Hypothalamus (tissue), 51 donors: ENCODE measurements around the gene TM9SF4.

ENCODE experiments used
- DNase-seq, 51 donors: peaks; one replicate each; lab custom pipeline; 2025; lab: John Stamatoyannopoulos, UW

The TM9SF4 gene

DNA sequence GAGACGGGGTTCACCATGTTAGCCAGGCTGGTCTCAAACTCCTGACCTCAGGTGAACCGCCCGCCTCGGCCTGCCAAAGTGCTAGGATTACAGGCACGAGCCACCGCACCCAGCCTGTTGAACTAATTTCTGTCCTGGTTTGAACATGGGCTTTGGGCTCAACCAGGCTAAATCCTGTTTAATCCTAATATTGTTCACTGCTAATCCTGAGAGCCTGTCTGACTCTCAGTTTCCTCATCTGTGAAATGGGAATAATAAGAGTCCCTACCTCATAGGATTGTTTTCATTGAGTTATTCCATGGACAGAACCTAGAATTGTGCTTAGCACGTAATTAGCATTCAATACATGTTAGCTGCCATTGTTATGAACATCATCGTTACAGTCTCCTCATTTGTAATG, 17.4 kb downstream of the TM9SF4 start:
- no peak for DNase-seq

DNA sequence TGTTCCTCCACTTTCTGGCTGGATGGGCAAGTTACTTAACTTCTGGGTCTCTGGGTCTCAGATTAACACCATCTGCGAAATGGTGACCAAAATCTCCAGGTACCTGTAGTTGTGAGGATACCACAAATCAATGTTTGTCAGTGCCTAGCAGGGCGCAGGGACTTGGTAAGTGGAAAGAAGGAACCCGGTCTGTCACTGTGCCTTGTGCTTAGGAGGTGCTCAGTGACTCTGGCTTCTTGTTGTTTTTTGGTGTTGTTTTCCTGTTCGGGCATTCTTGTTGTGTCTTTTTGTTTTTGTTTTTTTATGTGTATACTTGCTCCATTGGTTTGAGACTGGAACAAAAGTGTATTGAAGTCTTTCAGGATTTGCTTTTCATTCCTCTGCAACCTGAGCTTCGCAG, 17.8 kb downstream of the TM9SF4 start:
- DNase-seq = no peak

DNA sequence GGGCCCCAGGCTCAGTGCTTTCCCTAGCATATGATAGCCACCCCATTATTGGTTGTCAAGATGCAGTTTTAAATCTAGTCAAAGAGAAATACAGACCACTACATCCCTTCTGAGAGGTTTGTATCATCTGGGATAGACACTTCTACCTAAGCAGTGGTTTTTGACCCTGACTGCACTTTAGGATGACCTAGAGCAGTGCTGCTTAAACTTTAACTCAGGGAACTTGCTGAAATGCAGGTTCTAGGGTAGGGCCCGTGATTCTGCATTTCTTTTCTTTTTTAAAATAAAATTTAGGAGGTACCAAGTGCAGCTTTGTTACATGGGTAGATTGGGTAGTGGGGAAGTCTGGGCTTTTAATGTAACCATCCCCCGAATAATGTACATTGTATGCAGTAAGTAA, 18.7 kb downstream of the TM9SF4 start:
- DNase-seq = no peak

DNA sequence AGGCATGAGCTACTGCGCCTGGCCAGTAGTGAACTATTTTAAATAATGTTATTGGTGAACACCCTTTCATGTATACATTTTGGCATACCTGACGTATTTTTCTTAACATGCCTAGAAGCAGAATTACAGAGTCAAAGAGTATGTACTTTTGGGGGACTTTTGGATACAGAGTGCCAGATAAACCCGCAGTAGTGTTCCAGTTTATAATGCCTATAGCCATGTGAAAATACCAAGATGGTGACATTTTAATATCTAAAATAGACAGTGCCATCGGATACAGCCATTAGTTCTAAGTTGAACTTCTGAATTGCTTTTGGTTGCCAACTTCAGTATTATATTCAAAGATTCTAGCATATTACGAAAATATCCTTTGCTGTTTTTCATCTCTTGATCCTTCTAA, 20.3 kb downstream of the TM9SF4 start:
- DNase-seq = no peak

DNA sequence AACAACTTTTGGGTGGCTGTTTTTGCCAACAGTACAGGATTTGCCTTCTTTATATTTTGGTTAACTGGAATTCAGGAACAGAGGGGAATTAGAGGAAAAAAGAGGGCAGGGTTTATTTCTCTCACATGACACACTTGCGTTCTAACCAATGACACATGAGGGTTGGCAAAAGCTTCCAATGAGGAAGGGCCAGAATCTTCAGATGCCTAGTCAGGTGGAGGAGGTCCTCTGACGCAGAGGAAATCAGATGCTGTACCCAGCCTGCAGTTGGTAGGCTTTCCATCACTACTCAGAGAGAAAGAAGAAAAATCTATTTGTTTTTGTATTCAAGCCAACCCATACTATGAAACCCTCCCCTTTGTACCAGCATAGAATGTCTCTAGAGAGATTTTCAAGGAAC, 20.8 kb downstream of the TM9SF4 start:
- DNase-seq = no peak

DNA sequence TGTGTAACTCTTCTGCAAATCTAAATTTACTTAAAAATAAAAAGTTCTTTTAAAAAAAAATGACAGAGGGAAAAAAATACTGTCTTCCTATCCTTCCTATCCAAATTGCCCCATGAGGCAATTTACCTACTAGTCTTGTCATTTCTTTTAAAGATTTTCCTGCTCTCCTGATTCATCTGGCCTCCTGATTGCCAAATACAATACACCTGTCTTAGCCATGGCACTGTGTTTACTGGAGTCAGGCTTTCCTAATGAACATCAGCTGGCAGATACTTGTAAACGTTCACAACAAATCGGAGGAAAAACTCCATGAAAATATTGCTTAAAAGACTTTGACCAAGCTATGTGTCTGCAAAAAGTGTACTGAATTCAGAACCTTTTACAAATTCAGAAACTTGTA, 21.5 kb downstream of the TM9SF4 start:
- DNase-seq = no peak

DNA sequence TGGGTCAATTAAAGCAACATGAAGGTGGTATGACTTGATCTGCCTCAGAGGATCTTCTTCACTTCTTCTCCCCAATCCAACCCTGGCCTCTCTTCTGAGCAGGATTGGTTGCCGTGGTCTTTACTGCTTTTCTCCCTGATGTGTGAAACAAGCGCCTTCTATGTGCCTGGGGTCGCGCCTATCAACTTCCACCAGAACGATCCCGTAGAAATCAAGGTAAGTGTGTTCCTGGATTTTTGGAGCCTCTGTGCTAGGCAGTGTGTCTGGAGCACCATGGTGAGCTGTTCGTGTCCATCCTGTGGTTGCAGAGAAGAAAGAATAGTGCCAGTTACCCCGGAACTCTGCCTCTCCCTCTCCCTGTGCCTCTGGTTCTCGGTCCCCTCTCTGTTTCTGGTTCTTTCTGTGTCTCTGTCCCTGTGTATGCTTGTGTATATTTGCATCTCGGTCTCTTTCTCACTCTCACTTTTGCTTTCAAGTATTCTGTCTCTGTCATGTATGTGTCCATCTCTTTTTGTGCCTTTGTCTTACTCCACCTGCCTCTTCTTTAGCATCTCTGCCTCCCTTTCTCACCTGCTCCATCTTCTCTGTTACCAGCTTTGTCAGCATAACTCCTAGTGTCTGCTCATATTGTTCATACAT, 23.5 kb downstream of the TM9SF4 start:
- no peak for DNase-seq

DNA sequence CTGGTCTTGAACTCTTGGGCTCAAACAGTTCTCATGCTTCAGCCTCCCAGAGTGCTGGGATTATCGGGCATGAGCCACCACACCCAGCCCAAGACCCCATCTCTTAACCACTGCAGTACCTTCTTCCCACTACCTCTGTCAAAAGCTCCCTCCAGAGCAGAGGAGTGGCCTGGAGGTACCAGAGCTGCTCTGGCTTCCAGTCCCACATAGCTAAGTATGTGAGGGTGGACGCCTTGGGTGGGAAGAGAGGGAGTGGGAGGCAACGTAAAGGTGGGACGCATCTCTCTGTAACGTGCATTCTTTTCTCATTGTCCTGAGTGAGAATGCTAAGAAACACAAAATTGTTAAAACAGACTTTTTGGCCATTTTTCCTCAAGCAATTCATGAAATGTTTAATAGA, 24.5 kb downstream of the TM9SF4 start:
- no peak for DNase-seq

DNA sequence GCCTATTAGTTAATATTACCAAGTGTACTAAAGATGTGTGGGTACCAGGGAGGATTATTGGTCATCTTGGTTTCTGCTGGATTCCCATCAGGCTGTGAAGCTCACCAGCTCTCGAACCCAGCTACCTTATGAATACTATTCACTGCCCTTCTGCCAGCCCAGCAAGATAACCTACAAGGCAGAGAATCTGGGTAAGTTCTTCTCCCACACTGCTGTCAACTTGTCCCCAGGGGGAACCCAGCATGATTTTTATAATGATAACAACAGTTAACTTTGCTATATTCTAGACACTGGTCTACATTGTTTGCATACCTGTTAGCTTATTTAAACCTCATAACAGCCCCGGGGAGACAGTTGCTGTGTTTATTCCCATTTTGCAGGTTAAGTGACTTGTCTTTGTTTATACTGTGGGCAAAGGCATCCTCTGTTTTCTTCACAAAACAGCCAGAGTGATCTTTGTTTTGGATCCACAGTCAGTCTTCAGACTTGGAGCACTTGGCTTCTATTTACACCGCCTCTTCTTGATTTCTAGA, 26.5 kb downstream of the TM9SF4 start:
- no peak for DNase-seq

DNA sequence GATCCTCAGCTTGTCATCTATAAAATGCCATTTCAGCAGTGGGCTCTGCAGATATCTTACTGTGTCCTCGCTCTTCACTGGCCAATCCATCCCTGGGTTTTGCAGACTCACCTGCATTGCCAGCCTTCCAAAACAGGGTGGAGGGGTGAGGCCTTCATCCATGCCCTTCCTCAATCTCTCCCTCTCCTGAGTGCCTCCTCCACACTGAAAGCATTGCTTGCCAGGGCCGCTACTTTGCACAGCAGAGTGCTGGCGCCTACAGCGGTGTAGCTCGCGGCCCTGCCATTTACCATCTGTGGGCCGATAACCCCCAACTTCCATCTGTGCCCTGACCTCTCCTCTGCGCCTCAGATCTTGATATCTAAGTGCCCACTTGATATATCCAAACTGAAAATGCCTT, 29.4 kb downstream of the TM9SF4 start:
- DNase-seq = no peak

DNA sequence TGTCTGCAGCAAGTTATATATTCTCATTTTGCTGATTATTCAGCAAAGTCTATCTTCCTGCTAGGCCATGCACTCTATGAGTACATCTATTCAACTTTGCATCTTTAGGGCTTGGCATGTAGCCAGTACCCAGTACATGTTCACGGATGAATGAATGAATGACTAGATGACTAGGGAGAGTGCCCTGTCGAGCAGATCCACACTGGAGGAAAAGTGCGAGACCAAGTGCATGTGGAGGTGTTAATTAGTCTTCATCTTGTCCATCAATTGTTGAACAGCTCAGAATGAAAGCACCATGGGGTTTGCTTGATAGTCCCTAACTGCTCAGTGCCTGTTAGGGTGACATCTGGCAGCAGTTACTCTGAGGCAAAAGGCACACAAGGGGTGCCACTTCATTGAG, 30.4 kb downstream of the TM9SF4 start:
- no peak for DNase-seq

DNA sequence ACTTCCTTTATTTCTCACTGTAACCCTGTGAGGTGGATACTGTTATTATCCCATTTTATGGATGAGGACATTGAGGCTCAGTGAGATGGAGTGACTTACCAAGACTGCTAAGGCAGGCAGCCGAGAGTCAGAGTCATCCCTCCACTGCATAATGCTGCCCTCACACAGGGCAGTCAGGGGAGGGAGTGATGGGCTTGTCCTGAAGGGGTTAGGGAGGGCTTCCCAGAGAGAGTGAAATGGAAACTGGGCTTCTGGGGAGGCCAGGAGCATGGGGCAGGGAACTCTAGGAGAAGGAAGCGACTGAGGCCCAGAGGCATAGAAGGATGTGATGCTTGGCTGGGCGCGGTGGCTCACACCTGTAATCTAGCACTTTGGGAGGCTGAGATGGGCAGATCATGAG, 31.1 kb downstream of the TM9SF4 start:
- no peak for DNase-seq

DNA sequence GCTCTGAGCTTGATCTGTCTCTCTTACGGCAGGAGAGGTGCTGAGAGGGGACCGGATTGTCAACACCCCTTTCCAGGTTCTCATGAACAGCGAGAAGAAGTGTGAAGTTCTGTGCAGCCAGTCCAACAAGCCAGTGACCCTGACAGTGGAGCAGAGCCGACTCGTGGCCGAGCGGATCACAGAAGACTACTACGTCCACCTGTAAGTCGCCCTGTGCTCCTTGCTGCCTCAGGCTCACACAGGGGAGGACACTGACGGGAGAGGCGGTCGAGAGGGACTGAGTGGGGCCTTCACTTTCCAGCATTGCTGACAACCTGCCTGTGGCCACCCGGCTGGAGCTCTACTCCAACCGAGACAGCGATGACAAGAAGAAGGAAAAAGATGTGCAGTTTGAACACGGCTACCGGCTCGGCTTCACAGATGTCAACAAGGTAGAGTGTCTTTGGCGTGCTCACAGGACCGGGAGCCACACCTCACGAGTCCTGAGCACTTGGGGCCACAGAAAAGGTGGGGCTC, 32.0 kb downstream of the TM9SF4 start:
- DNase-seq = no peak

DNA sequence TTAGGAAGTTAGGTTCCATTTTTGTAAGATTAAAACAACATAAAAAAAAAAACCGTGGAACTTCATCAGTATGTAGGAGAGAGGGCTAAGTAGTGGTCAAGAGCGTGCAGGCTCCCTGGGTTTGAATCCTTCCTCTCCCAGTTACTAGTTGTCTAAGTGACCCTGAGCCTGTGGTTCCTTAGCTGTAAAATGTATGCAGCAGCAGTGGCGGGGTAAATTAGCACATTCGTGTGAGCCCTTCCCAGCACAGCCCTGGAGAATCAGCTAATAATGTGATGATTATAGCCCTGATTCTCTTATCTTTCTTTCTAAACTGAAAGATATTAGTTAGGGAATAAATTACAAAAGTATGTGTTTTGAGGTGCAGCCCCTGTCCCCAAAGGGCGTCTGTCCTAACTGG, 32.6 kb downstream of the TM9SF4 start:
- DNase-seq = no peak

DNA sequence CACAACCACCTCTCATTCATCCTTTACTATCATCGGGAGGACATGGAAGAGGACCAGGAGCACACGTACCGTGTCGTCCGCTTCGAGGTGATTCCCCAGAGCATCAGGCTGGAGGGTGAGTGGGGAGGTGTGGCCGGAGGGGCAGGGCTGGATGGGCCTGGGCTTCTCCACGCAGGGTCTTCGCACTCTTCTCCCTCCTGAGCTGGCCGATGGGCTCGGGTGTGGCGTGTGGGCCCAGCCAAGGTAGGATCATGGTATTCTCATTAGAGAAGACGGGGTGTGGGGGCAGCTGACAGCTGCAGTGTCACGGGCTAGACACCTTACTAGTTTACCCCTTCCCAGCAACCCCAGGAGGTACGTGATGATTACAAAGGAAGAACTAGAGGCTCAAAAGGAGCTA, 33.5 kb downstream of the TM9SF4 start:
- DNase-seq = no peak

DNA sequence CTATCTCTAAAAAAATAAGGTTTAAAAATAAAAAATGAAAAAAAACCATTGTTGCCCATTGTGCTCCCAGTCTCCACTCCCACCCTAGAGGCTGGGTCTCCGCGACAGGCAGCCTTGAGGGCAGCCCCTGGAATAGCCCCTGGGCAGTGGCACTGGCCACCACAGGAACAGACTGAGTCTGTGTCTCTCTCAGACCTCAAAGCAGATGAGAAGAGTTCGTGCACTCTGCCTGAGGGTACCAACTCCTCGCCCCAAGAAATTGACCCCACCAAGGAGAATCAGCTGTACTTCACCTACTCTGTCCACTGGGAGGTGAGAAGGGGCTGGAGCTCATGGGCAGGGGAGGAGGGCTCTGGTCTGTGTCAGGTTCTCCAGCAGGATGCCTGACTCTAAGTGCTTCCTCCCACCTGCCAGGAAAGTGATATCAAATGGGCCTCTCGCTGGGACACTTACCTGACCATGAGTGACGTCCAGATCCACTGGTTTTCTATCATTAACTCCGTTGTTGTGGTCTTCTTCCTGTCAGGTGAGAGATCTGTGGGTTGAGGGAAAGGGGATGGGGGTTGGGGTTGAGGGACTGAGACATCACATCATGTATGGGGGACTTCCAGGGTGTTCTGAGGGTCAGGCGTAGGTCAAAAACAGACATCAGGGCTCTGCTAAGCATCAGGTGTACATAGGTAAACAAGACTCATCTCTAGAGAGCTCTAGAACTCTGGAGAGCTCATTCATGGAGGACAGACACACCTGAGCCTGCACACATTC, 35.6 kb downstream of the TM9SF4 start:
- no peak for DNase-seq

DNA sequence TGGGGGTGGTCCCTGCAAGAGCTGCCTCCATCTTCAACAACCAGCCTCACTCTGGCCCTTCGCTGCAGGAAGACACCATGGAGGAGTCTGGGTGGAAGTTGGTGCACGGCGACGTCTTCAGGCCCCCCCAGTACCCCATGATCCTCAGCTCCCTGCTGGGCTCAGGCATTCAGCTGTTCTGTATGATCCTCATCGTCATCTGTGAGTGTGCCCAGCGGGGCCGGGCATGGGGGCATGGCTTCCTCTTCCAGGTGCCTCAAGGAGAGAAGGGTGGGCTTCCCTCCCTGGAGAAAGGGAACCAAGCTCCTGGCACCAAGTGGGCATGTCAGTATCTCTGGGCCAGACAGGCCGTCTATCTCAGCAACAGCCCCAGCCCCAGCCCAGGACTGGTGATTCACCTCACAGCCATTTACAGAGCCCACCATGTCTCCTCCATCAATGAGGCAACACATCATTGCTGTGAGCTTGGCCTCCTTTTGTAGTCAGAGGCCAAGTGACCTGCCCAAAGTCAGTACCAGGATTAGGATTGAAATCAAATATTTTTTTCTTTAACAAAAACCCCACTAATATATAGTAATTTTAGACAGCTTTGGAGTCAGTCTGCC, 40.2 kb downstream of the TM9SF4 start:
- DNase-seq = no peak

DNA sequence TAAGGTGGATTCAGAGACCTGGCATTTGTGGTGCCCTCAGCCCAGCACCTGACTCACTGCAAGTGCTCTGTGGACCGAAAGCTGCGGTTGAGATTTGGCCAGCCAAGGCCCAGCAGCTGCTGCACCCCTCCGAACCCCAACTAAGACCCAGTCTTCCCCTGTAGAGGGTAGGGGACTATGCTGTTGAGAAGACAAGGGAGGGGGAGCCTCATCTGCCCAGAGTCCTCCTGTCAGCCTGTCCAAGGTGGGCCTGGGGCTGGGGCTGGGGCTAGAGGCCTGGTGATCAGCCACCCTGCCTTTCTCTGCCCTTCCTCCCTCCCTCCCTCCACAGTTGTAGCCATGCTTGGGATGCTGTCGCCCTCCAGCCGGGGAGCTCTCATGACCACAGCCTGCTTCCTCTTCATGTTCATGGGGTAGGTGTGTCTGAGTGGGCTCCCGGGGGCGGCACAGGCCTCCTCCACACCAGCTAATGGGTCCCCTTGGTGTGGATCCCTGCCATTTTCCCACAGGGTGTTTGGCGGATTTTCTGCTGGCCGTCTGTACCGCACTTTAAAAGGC, 40.9 kb downstream of the TM9SF4 start:
- no peak for DNase-seq

DNA sequence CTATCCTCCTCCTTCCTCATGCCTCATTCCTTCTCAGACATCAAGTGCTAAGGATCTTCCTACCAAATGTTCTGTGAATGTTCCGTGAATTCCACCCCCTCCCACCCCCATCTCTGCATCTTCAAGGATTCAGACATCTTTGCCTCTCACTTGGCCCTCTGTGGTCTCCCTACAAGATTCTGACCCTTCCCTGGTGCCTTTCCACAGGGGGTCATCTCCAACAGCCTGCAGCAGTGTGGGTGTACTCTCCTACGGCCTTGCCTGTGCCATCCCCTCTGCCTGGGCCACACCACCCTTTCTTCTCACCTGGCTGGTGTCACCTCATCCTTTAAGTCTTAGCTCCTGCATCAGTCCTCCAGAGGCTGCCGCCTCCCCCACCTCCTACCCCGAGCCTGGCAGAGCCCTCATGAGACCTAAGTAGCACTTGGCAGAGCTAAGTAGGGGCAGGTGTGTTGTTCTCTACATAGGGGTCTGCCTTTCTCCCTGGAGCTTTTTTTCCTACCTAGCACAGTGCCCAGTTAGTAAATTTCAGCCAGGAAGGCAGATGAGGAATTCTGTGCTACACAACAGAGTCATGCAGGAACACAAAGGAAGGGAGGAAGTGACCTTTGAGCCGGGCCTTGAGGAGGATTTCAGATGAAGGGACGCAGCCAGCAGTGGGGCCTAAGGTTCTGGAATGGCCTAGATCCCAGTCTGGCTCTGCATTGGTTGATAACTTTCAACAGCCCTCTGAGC, 43.1 kb downstream of the TM9SF4 start:
- DNase-seq = no peak

DNA sequence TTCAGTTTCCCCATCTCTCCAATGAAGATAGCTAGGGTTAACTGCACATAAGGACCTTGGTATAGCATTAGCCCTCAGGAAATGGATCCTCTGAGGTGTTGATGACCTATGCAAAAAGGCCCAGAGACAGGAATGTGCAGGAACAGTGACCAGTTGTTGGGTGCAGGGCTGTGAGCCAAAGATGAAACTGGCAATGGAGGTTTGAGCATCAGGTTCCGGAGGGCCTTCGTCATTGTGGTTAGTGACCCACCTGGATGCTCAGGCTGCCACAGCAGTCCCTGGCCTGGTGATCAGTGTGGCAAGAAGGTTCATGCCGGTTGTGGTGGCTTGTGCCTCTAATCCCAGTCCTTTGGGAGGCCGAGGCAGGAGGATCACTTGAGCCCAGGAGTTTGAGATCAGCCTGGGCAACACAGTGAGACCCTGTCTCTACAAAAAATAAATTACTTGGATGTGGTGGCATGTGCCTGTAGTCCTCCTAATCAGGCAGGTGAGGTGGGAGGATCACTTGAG, 43.7 kb downstream of the TM9SF4 start:
- DNase-seq = no peak

DNA sequence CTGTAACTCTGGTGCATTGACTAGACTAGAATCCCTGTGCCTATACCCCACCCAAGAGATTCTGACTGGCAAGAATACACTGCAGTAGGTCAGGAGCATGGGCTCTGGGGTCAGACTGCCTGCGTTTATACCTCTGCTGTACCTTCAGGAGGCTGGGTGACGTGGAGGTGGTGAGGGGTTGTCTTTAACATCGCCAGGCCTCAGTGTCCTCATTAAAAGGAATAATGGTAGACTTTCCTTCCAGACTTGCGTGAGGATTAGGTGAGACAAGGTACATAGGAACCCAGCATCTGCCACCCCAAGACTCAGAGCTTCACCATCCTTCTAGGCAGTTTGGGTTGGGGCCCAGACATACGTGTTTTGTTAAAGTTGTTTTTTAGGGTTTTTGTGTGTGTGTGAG, 44.3 kb downstream of the TM9SF4 start:
- DNase-seq = no peak
